Ishikawa (cell line): Measurements from ENCODE around the gene ITGA1.

Experiments used
- CEBPB ChIP-seq: IDR thresholded peaks from 2 replicates; pipeline ENCODE4 v1.6.1; 2012
- CREB1 ChIP-seq: IDR thresholded peaks from 2 replicates; pipeline ENCODE4 v1.6.1; 2012; ENCODE audit warnings: low read depth
- EP300 ChIP-seq: IDR thresholded peaks from 2 replicates; pipeline ENCODE4 v1.6.1; 2012; ENCODE audit warnings: borderline replicate concordance
- RAD21 ChIP-seq: IDR thresholded peaks from 2 replicates; pipeline ENCODE4 v1.6.1; 2012; ENCODE audit warnings: low read depth
- REST ChIP-seq: IDR thresholded peaks from 2 replicates; pipeline ENCODE4 v1.6.1; 2012; ENCODE audit warnings: low read depth, mild to moderate bottlenecking
- TAF1 ChIP-seq: IDR thresholded peaks from 2 replicates; pipeline ENCODE4 v1.6.1; 2012; ENCODE audit warnings: low read depth, mild to moderate bottlenecking
- TEAD4 ChIP-seq: IDR thresholded peaks from 2 replicates; pipeline ENCODE4 v1.6.1; 2012
- YY1 ChIP-seq: IDR thresholded peaks from 2 replicates; pipeline ENCODE4 v1.6.1; 2012; ENCODE audit warnings: low read depth

GRCh38 chr5:52943285-52943684 lies 155.6 kb downstream of the ITGA1 start:
- TF ChIP-seq TEAD4: no peak
- TF ChIP-seq YY1: no peak
- no peak for TF ChIP-seq CEBPB
- TF ChIP-seq REST: no peak
- no peak for TF ChIP-seq EP300
- TF ChIP-seq CREB1: no peak
- TF ChIP-seq RAD21: no peak
- TF ChIP-seq TAF1: no peak
